A673 (cell line): ENCODE data around the gene PNPLA2.

ENCODE experiments used
- EZH2 ChIP-seq: fragments of 200-600 bp; sonication (generic); IDR thresholded peaks from 2 replicates; pipeline ENCODE4 v1.6.1; 2017; ENCODE audit warnings: borderline replicate concordance, low read depth, mild to moderate bottlenecking, mixed read lengths, antibody characterized with exemption, low read length; ENCODE audit not compliant: poor library complexity, severe bottlenecking
- TF ChIP-seq, protein P1 (sequence below): fragments of 300-800, 200-600 bp; sonication (generic); conservative IDR thresholded peaks from 2 replicates; pipeline ENCODE4 v1.5.1; 2017; ENCODE audit warnings: low read depth, mild to moderate bottlenecking, antibody characterized with exemption, low read length, moderate library complexity, mixed read lengths

- TF ChIP-seq, protein P1, sequence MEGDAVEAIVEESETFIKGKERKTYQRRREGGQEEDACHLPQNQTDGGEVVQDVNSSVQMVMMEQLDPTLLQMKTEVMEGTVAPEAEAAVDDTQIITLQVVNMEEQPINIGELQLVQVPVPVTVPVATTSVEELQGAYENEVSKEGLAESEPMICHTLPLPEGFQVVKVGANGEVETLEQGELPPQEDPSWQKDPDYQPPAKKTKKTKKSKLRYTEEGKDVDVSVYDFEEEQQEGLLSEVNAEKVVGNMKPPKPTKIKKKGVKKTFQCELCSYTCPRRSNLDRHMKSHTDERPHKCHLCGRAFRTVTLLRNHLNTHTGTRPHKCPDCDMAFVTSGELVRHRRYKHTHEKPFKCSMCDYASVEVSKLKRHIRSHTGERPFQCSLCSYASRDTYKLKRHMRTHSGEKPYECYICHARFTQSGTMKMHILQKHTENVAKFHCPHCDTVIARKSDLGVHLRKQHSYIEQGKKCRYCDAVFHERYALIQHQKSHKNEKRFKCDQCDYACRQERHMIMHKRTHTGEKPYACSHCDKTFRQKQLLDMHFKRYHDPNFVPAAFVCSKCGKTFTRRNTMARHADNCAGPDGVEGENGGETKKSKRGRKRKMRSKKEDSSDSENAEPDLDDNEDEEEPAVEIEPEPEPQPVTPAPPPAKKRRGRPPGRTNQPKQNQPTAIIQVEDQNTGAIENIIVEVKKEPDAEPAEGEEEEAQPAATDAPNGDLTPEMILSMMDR, result no peak
- TF ChIP-seq EZH2, result no peak
These were observed 5.0 kb downstream of the PNPLA2 start for GRCh38 chr11:823441-824291.
